ENCODE measurements around the gene ADAM12.

Gene ADAM12

GRCh38 chr10:126312167-126312566 is 76.1 kb downstream of the ADAM12 start:
- no peak for DNase-seq

- no peak for DNase-seq
Measured at GRCh38 chr10:126309228-126309883, 78.9 kb downstream of the ADAM12 start.

GRCh38 chr10:126302826-126303665 is 85.2 kb downstream of the ADAM12 start:
- no peak for DNase-seq

- no peak for DNase-seq
Measured at GRCh38 chr10:126302476-126302756, 85.9 kb downstream of the ADAM12 start.

- no peak for DNase-seq
Measured at GRCh38 chr10:126301701-126302475, 86.4 kb downstream of the ADAM12 start.

GRCh38 chr10:126294451-126294850 is 93.8 kb downstream of the ADAM12 start:
- no peak for DNase-seq

GRCh38 chr10:126290232-126290631 is 98.0 kb downstream of the ADAM12 start:
- DNase-seq, result no peak

- no peak for DNase-seq
Measured at GRCh38 chr10:126288547-126289493, 99.5 kb downstream of the ADAM12 start.

- no peak for DNase-seq
Measured at GRCh38 chr10:126286256-126286780, 102.0 kb downstream of the ADAM12 start.

GRCh38 chr10:126283307-126283706 is 105.0 kb downstream of the ADAM12 start:
- no peak for DNase-seq

GRCh38 chr10:126278851-126279250 is 109.4 kb downstream of the ADAM12 start:
- no peak for DNase-seq

- DNase-seq, result no peak
Measured at GRCh38 chr10:126277181-126277580, 111.1 kb downstream of the ADAM12 start.

- DNase-seq, result no peak
Measured at GRCh38 chr10:126272526-126272925, 115.8 kb downstream of the ADAM12 start.

GRCh38 chr10:126270111-126270510 is 118.2 kb downstream of the ADAM12 start:
- no peak for DNase-seq

GRCh38 chr10:126268013-126268920 is 120.0 kb downstream of the ADAM12 start:
- no peak for DNase-seq

- DNase-seq, result no peak
Measured at GRCh38 chr10:126264102-126265018, 123.9 kb downstream of the ADAM12 start.

GRCh38 chr10:126263006-126263676 is 125.1 kb downstream of the ADAM12 start:
- DNase-seq, result no peak

GRCh38 chr10:126262233-126262838 is 125.9 kb downstream of the ADAM12 start:
- DNase-seq, result no peak

All from stimulated activated CD4-positive, alpha-beta T cell treated with anti-CD3 and anti-CD28 coated beads, Interleukin-2, amount 100 ng/mL, for 48 hours (primary cell).